PC-3 (cell line): ENCODE results near the gene SAMD5.

Source experiments
- CTCF ChIP-seq: fragments of 300-600 bp; sonication (generic); conservative IDR thresholded peaks from 2 replicates; pipeline ENCODE4 v1.5.1; 2017; ENCODE audit warnings: antibody characterized with exemption, low read depth, mild to moderate bottlenecking, low read length
- EZH2 ChIP-seq: fragments of 300-600 bp; sonication (generic); IDR thresholded peaks from one replicate; pipeline ENCODE4 v1.6.1; 2017; ENCODE audit warnings: antibody characterized with exemption, mild to moderate bottlenecking, low read length; ENCODE audit not compliant: unreplicated experiment
- EZH2phosphoT487 ChIP-seq: fragments of 300-600 bp; sonication (generic); IDR thresholded peaks from 2 replicates; pipeline ENCODE4 v1.6.1; 2018; ENCODE audit warnings: mild to moderate bottlenecking, antibody characterized with exemption, low read length, borderline replicate concordance

- TF ChIP-seq CTCF (no peak), EZH2phosphoT487 (no peak), EZH2 (no peak)
Measured at GRCh38 chr6:147522597-147522996, 14.1 kb downstream of the SAMD5 start.
